ENCODE data around the gene VAPA. TPM values are rescaled to one million over a fixed set of nuclear protein-coding genes. Genes with fewer than 3 reads are reported as not detected.

Gene VAPA
- total RNA-seq, 6 experiments from 2014 or later, result 69.6 to 149 (median 90.7) TPM

DNA sequence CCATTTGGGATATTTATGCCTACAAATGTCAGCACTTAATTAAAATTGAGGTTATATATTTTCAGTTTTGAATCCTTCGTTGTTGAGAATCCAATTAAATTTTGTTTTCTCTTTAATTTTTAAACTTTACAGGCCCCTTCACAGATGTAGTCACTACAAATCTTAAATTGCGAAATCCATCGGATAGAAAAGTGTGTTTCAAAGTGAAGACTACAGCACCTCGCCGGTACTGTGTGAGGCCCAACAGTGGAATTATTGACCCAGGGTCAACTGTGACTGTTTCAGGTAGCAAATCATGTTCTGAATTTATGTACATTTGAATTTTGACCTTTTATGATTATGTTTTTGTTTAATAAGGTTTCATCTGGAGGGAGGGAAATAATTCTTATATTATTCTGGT, 17.9 kb downstream of the VAPA start:
- intact Hi-C loops (cut with DNase I), result no loop called here
- DNase-seq, result no peak
- H3K9me3 ChIP-seq, result no peaks in the 10 kb centered on the region
- peaks cover 0 to 12% (median 0%) of the 10 kb centered on the region in 4 donors for H3K36me3 ChIP-seq
- H3K4me1 ChIP-seq, result peaks cover 0 to 32% (median 3%) of the 10 kb centered on the region in 4 donors
- H3K27me3 ChIP-seq, result no peaks in the 10 kb centered on the region
- H3K4me3 ChIP-seq, result no peak overlapping the region
- peak; percentile 61 to 82 (median 74) for ATAC-seq
- WGBS (ENCODE audit: insufficient coverage, low coverage, low lambda C conversion rate, missing lambda C conversion rate), result 23% methylated on average over 5 of the region's 5 CpGs
- TF ChIP-seq POLR2A (IDR thresholded peaks at IDR 0.05), result no peak
- TF ChIP-seq, protein P1, sequence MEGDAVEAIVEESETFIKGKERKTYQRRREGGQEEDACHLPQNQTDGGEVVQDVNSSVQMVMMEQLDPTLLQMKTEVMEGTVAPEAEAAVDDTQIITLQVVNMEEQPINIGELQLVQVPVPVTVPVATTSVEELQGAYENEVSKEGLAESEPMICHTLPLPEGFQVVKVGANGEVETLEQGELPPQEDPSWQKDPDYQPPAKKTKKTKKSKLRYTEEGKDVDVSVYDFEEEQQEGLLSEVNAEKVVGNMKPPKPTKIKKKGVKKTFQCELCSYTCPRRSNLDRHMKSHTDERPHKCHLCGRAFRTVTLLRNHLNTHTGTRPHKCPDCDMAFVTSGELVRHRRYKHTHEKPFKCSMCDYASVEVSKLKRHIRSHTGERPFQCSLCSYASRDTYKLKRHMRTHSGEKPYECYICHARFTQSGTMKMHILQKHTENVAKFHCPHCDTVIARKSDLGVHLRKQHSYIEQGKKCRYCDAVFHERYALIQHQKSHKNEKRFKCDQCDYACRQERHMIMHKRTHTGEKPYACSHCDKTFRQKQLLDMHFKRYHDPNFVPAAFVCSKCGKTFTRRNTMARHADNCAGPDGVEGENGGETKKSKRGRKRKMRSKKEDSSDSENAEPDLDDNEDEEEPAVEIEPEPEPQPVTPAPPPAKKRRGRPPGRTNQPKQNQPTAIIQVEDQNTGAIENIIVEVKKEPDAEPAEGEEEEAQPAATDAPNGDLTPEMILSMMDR (IDR thresholded peaks at IDR 0.05), result no peak
- H3K27ac ChIP-seq, result no peak overlapping the region

DNA sequence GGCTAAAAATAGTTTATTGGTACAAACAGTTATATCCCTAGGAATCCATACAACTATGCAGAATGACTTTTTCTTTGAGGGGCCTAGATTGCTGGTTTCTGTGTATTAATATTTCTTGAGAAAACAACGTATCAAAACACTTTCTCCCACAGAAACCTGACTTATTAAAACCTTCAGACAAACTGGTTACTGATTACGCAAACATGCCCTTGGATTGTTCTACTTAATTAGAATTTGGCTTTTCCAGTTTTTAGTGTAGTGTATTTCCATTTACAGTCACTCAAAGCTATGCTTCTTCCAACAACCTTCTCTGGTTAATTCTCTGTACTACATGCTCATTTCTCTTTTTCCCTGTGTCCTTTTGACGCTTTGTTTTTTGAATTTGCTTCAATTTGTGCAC, 20.0 kb downstream of the VAPA start:
- Histone ChIP-seq H3K36me3 (peaks cover 0 to 33% (median 3%) of the 10 kb centered on the region in 4 donors), H3K27ac (no peak overlapping the region), H3K4me1 (peaks cover 0 to 19% (median 0%) of the 10 kb centered on the region in 4 donors), H3K4me3 (no peak overlapping the region), H3K27me3 (no peaks in the 10 kb centered on the region), H3K9me3 (no peaks in the 10 kb centered on the region)
- no peak for TF ChIP-seq POLR2A (IDR thresholded peaks at IDR 0.05)
- TF ChIP-seq, protein P1 (IDR thresholded peaks at IDR 0.05), result no peak
- DNase-seq, result no peak
- ATAC-seq, result no peak
- intact Hi-C loops (cut with DNase I), result no loop called here
- WGBS (ENCODE audit: insufficient coverage, low coverage, low lambda C conversion rate, missing lambda C conversion rate), result 77% methylated on average over 3 of the region's 3 CpGs

DNA sequence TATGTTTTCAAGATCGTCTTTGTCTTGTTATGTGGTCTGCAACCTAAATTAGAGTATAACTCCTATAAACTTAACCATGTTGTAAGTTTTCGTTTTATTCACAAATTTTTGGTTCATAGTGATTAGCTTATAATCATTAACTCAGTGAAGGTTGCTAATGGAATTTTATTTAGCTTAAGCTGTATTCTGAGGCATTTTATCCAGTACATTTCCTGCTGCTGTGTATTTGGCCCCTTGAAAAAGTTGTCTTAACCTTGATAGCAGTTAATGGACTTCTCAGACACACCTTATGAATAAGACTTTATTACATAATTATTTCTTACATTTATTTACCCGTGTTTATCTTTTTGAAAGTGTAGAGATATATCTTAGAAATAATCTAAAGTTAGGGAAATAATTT, 20.5 kb downstream of the VAPA start:
- Histone ChIP-seq H3K36me3 (peaks cover 0 to 33% (median 3%) of the 10 kb centered on the region in 4 donors), H3K27ac (no peak overlapping the region), H3K4me3 (no peak overlapping the region), H3K4me1 (peaks cover 0 to 20% (median 0%) of the 10 kb centered on the region in 4 donors), H3K9me3 (no peaks in the 10 kb centered on the region), H3K27me3 (no peaks in the 10 kb centered on the region)
- 86% methylated on average over 3 of the region's 3 CpGs for WGBS (ENCODE audit: insufficient coverage, low coverage, low lambda C conversion rate, missing lambda C conversion rate)
- ATAC-seq (no peak), DNase-seq (no peak)
- TF ChIP-seq POLR2A (IDR thresholded peaks at IDR 0.05), result no peak
- TF ChIP-seq, protein P1 (IDR thresholded peaks at IDR 0.05), result no peak
- intact Hi-C loops (cut with DNase I), result no loop called here

DNA sequence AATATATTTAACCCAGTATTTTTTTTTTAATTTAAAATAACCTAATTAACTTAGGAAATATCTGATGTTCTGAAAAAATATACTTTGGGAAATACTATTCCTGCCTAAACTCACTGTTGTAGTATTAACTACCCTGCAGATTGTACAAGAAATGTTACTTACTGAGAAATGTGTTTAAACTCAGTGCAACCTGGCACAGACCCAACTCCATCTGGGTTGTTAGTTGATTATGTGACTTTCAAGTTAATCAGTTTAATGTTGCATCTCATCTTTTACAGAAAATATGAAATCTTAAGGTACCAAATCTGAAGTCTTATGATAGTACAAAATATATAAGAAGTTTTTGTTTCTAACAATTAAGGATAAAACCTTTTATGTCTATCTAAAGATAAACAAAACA, 27.3 kb downstream of the VAPA start:
- no peak for DNase-seq
- no peak for TF ChIP-seq POLR2A (IDR thresholded peaks at IDR 0.05)
- TF ChIP-seq, protein P1 (IDR thresholded peaks at IDR 0.05), result no peak
- Histone ChIP-seq H3K27ac (no peak overlapping the region), H3K36me3 (peaks cover 0 to 45% (median 3%) of the 10 kb centered on the region in 4 donors), H3K4me1 (peaks cover 0 to 13% (median 0%) of the 10 kb centered on the region in 4 donors), H3K4me3 (no peak overlapping the region), H3K9me3 (no peaks in the 10 kb centered on the region), H3K27me3 (no peaks in the 10 kb centered on the region)
- intact Hi-C loops (cut with DNase I), result no loop called here
- no peak for ATAC-seq

DNA sequence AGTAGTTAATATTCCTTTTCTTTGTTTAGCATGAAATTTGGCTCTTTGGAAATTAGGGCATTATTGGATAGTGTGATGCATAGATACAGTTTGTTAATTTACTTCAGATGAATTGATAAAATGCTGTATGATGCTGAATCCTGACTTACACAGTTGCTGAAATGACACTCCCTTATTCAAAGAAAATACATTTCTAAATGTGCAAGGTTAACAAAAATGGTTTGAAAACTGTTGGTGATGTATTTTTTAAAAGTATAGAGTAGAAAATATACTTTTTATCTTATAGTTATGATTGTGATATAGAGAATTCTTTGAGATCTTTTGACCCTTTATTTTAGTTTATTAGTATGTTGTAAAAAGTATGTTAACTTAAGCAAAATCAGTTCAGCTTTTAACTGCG, 27.8 kb downstream of the VAPA start:
- TF ChIP-seq, protein P1 (IDR thresholded peaks at IDR 0.05), result no peak
- no peak for TF ChIP-seq POLR2A (IDR thresholded peaks at IDR 0.05)
- H3K36me3 ChIP-seq, result peaks cover 0 to 40% (median 5%) of the 10 kb centered on the region in 4 donors

More for the DNA sequence above, 27.8 kb downstream of the VAPA start:
- Histone ChIP-seq H3K4me3 (no peak overlapping the region), H3K27ac (no peak overlapping the region), H3K27me3 (no peaks in the 10 kb centered on the region), H3K9me3 (no peaks in the 10 kb centered on the region), H3K4me1 (peaks cover 0 to 13% (median 0%) of the 10 kb centered on the region in 4 donors)
- intact Hi-C loops (cut with DNase I), result no loop called here
- no peak for ATAC-seq
- no peak for DNase-seq
- 91% methylated on average over 1 of the region's 1 CpG for WGBS (ENCODE audit: insufficient coverage, low coverage, low lambda C conversion rate, missing lambda C conversion rate)

Measured in right lobe of liver (tissue), 6 donors.